Activated CD4-positive, alpha-beta T cell treated with anti-CD3 and anti-CD28 coated beads, Interleukin-2, amount 10 ng/mL, durations not matched to agents 24 days and 14 days (primary cell): ENCODE measurements around the gene GNG4. TPM values are rescaled to one million over a fixed set of nuclear protein-coding genes. Genes with fewer than 3 reads are reported as not detected.
A peak's percentile ranks its signal among the peaks of the same experiment; 100 is the strongest.

Experiments used
- DNase-seq: peaks from one replicate; pipeline ENCODE4 v3.0.0; 2022
- H3K27ac Mint-ChIP-seq: one replicate; pipeline ENCODE4 v1.8.0; 2022; ENCODE audit warnings: mild to moderate bottlenecking, mixed read lengths
- H3K27me3 Mint-ChIP-seq: one replicate; pipeline ENCODE4 v1.8.0; 2022; ENCODE audit warnings: mixed read lengths
- H3K36me3 Mint-ChIP-seq: one replicate; pipeline ENCODE4 v1.8.0; 2022; ENCODE audit warnings: low read depth, mild to moderate bottlenecking, mixed read lengths
- H3K4me1 Mint-ChIP-seq: one replicate; pipeline ENCODE4 v1.8.0; 2021; ENCODE audit warnings: mixed read lengths
- H3K4me3 Mint-ChIP-seq: one replicate; pipeline ENCODE4 v1.8.0; 2022; ENCODE audit warnings: mild to moderate bottlenecking, moderate library complexity, mixed read lengths
- H3K9me3 Mint-ChIP-seq: one replicate; pipeline ENCODE4 v1.8.0; 2021; ENCODE audit warnings: mixed read lengths
- intact Hi-C: fragments of 100-400 bp; cut with micrococcal nuclease; formaldehyde crosslinking; loops from one replicate; pipeline ENCODE4 v1.15.1; 2023
- total RNA-seq: library from RNA; stranded (reverse); gene quantifications from 2 replicates; pipeline ENCODE4 v1.2.3, GENCODE V29; 2022

GNG4 gene
- total RNA-seq, 1 donor from 2014 or later, result 77.2 TPM

- peaks cover 13% of the 10 kb centered on the region for H3K4me1 Mint-ChIP-seq
- intact Hi-C loops, result loop anchor here (10.0 kb wide), 2 partner anchors 253 to 403 kb away; no protein-coding TSS in a partner anchor
- peaks cover 13% of the 10 kb centered on the region for H3K27me3 Mint-ChIP-seq
- no peak overlapping the region for H3K4me3 Mint-ChIP-seq
- no peaks in the 10 kb centered on the region for H3K9me3 Mint-ChIP-seq
- DNase-seq, result peak; percentile 47
- H3K27ac Mint-ChIP-seq, result no peak overlapping the region
- H3K36me3 Mint-ChIP-seq, result peaks cover 3% of the 10 kb centered on the region
Observed at GRCh38 chr1:235507623-235508022, 142.0 kb downstream of the GNG4 start.

GRCh38 chr1:235504494-235505222 lies 144.9 kb downstream of the GNG4 start:
- H3K4me1 Mint-ChIP-seq, result peaks cover 25% of the 10 kb centered on the region
- peaks cover 6% of the 10 kb centered on the region for H3K27me3 Mint-ChIP-seq
- H3K4me3 Mint-ChIP-seq, result peak overlapping the region; percentile 95
- peaks cover 8% of the 10 kb centered on the region for H3K36me3 Mint-ChIP-seq
- intact Hi-C loops, result loop anchor here (2.0 to 10.0 kb wide), 9 partner anchors 138 to 1017 kb away; partner anchors contain the start of genes ARID4B, ERO1B, GGPS1 and IRF2BP2
- no peaks in the 10 kb centered on the region for H3K9me3 Mint-ChIP-seq
- peak; percentile 99 for DNase-seq
- peak overlapping the region; percentile 97 for H3K27ac Mint-ChIP-seq

GRCh38 chr1:235504122-235504493 lies 145.5 kb downstream of the GNG4 start, which contains the start of gene B3GALNT2:
TSS of gene B3GALNT2 (minus strand) at chr1:235504452. CDS start at chr1:235504252, 200 bp downstream.
- Mint-ChIP-seq H3K4me3 (peak within 1 kb of the TSS; percentile 95), H3K27me3 (peaks cover 3% of the 10 kb centered on the region), H3K27ac (peak within 1 kb of the TSS; percentile 97), H3K9me3 (no peaks in the 10 kb centered on the region), H3K4me1 (peaks cover 25% of the 10 kb centered on the region), H3K36me3 (peaks cover 10% of the 10 kb centered on the region)
- intact Hi-C loops, result loop anchor here (2.0 to 10.0 kb wide), 9 partner anchors 139 to 1017 kb away; partner anchors contain the start of genes ARID4B, ERO1B, GGPS1 and IRF2BP2
- DNase-seq, result no peak

GRCh38 chr1:235503403-235504121 lies 146.0 kb downstream of the GNG4 start:
- intact Hi-C loops, result loop anchor here (1.0 to 10.0 kb wide), 10 partner anchors 10 to 1016 kb away; partner anchors contain the start of genes ARID4B, ERO1B, GGPS1 and IRF2BP2
- peak; percentile 76 for DNase-seq
- Mint-ChIP-seq H3K27me3 (peaks cover 3% of the 10 kb centered on the region), H3K9me3 (no peaks in the 10 kb centered on the region), H3K4me1 (peaks cover 25% of the 10 kb centered on the region), H3K36me3 (peaks cover 10% of the 10 kb centered on the region), H3K27ac (peak overlapping the region; percentile 91), H3K4me3 (peak overlapping the region; percentile 95)

- Mint-ChIP-seq H3K9me3 (no peaks in the 10 kb centered on the region), H3K4me3 (peak overlapping the region; percentile 95), H3K27me3 (peaks cover 3% of the 10 kb centered on the region), H3K36me3 (peaks cover 10% of the 10 kb centered on the region), H3K27ac (peak overlapping the region; percentile 91), H3K4me1 (peaks cover 25% of the 10 kb centered on the region)
- peak; percentile 54 for DNase-seq
- intact Hi-C loops, result loop anchor here (1.0 to 10.0 kb wide), 6 partner anchors 10 to 1016 kb away; partner anchors contain the start of genes ERO1B and IRF2BP2
Observed at GRCh38 chr1:235502601-235503402, 146.8 kb downstream of the GNG4 start.

- H3K27ac Mint-ChIP-seq, result no peak overlapping the region
Observed at GRCh38 chr1:235500971-235501540, 148.5 kb downstream of the GNG4 start.

More at GRCh38 chr1:235500971-235501540, 148.5 kb downstream of the GNG4 start:
- no peaks in the 10 kb centered on the region for H3K9me3 Mint-ChIP-seq
- H3K4me3 Mint-ChIP-seq, result no peak overlapping the region
- peaks cover 3% of the 10 kb centered on the region for H3K27me3 Mint-ChIP-seq
- intact Hi-C loops, result loop anchor here (5.0 to 10.0 kb wide), 5 partner anchors 246 to 1014 kb away; partner anchors contain the start of genes ERO1B and IRF2BP2
- peaks cover 10% of the 10 kb centered on the region for H3K36me3 Mint-ChIP-seq
- H3K4me1 Mint-ChIP-seq, result peaks cover 23% of the 10 kb centered on the region
- peak; percentile 42 for DNase-seq

Other genes starting within 250 kb of the GNG4 start
- 16.1 and 17.2 TPM in 2 replicates for gene B3GALNT2, start 145.3 kb downstream of the GNG4 start, total RNA-seq
- 94.5 and 106 TPM in 2 replicates for gene LYST, start 217.1 kb upstream of the GNG4 start, total RNA-seq